Activated CD4-positive, alpha-beta T cell treated with anti-CD3 and anti-CD28 coated beads, Interleukin-2, amount 50 U/mL, for 48 hours (primary cell): ENCODE results near the gene ZNF101.

Source experiments
- DNase-seq, 2 experiments: peaks; one replicate each; pipeline ENCODE4 v3.0.0-alpha.2; 2020

The ZNF101 gene

GRCh38 chr19:19642506-19643157, 26.0 kb upstream of the ZNF101 start:
- peak; percentile 57 to 69 for DNase-seq

DNA sequence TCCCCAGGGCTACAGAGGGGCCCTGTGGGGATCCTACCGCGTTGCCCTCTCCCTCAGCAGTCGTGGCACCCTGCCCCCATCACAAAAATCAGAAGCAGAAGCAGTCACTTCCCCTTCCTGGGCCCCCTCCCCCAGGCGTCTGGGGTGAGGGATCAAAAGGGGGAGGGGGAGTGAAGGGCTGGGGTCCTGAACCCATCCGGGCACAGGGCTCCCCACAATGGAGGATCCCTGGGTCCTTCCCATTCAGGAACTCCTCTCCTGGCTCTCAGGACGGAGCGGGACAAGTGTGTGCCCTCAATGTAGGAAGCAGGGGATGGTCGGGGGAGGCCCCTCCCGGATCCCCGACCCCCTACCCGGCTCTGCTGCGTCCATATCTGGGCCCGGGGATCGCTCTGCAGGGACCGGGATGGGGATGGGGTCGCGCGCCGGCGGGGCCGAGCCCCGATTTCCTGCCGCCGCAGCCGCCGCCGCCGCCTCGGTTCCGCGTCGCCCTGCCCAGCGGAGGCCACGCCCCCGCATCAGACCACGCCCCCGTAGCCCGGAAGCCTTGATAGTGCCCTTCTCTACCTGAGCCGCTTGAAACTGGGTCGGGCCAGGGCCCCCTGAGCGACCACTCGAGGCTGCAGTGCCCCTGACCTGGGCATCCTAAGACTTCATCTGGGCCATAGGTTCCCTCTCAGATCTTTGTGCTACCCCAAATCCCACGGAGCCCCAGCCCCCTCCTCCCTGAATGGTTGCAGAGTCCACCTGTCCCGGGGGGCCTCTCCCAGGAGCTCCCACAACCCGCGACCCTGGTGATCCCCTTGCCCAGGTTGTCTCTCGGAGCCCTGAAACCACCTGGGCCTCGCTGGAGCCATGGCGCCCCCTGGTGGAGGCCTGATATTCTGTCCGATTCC, 25.2 kb upstream of the ZNF101 start, which contains the start of gene GMIP:
TSS of gene GMIP (minus strand) at position 500 of the 896 bp plus-strand sequence. CDS start at position 372, 128 bp downstream.
- DNase-seq: peak; percentile 90

- DNase-seq: no peak
Observed at GRCh38 chr19:19644054-19644388, 24.6 kb upstream of the ZNF101 start.

GRCh38 chr19:19645233-19645870, 23.3 kb upstream of the ZNF101 start:
- no peak for DNase-seq

- DNase-seq: no peak
Observed at GRCh38 chr19:19647037-19647835, 21.4 kb upstream of the ZNF101 start.

GRCh38 chr19:19649155-19649554, 19.5 kb upstream of the ZNF101 start:
- DNase-seq: no peak

GRCh38 chr19:19649580-19649995, 19.1 kb upstream of the ZNF101 start:
- no peak for DNase-seq

DNA sequence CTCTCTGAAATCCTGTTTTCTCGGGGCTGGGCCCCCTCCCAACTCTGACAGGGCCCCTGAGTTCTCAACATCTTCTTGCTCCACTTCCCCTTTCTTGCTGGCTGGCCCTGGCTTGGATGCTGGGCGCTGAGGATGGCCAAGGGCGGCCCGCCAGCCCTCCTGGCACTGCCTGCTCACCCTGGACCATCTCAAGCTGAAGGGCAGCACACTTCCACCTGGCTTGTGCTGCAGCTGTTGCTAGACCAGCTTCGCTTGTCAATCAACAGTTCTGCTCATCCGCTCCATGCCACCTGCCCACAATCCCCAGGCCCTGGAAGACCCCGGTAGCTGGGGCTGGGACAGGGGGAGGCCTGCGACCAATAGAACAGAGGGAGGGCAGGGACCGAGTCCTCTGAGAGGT, 18.3 kb upstream of the ZNF101 start:
- DNase-seq: no peak

DNA sequence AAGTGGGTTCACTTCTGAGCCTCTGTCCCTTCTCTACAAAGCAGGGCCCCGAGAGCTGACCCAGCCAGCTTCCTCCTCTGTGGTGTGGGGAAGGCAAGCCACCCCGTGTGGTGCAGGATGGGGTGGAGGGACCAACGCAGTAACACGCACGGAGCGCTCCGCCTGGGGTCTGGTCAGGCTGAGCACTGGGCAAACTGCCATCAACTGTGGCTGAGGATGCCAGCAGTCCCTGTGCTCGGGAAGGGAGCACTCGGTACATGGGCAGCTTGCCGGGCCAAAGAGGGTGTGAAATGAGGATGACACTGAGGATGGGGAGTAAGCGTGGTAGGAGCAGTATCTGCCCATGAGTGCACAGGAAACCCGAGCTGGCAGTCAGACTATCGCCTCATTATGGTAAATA, 17.6 kb upstream of the ZNF101 start:
- DNase-seq: no peak

- DNase-seq: no peak
Observed at GRCh38 chr19:19652482-19653295, 15.9 kb upstream of the ZNF101 start.

DNA sequence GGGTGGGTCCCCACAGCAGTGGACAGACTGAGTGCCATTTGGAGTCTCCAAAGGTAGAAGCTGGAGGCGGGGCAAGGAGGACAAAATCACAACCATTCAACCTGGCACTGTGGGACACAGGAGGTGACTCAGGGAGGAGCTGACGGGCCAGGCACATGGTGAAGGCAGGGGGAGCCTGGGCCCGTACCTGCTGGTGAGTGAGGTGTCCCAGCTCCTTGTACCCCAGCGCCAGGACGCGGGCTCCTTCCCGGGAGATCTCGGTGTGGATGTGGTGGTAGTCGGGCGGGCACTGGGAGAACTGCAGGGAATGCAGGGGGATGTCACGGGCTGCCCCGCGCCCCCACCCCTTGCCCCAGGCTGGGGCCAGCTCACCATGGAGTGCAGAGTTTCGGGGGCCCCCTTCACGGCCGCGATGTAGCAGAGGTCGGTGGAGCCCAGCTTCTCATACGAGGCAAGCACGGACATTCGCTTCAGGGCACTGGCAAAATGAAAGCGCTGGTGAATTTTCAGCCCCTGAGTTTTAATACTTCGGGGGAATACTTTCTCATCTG, 15.0 kb upstream of the ZNF101 start:
- DNase-seq: no peak

- no peak for DNase-seq
Observed at GRCh38 chr19:19654441-19654840, 14.2 kb upstream of the ZNF101 start.

GRCh38 chr19:19655051-19655594, 13.5 kb upstream of the ZNF101 start:
- DNase-seq: no peak

- no peak for DNase-seq
Observed at GRCh38 chr19:19655641-19656343, 12.8 kb upstream of the ZNF101 start.

GRCh38 chr19:19656451-19657396, 11.9 kb upstream of the ZNF101 start:
- no peak for DNase-seq

DNA sequence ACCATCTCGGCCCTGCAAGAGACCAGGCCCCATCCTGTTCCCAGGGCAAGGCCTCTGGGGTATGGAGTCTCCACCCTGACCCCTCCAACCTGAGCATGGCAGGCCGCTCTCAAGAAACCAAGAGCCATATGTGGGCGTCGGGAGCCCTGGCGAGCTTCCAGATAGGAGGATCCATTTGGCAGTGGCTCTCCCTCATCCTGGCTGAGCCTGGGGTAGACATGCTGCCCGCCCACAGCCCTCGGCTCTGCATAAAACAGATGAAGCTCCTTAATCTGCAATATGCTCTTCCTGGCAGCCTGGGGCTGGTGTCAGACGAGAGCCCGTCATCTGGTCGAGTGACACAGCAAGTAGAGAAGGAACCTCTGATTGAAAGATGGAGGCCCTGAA, 11.2 kb upstream of the ZNF101 start:
- no peak for DNase-seq

GRCh38 chr19:19659646-19660245, 8.9 kb upstream of the ZNF101 start:
- no peak for DNase-seq

DNA sequence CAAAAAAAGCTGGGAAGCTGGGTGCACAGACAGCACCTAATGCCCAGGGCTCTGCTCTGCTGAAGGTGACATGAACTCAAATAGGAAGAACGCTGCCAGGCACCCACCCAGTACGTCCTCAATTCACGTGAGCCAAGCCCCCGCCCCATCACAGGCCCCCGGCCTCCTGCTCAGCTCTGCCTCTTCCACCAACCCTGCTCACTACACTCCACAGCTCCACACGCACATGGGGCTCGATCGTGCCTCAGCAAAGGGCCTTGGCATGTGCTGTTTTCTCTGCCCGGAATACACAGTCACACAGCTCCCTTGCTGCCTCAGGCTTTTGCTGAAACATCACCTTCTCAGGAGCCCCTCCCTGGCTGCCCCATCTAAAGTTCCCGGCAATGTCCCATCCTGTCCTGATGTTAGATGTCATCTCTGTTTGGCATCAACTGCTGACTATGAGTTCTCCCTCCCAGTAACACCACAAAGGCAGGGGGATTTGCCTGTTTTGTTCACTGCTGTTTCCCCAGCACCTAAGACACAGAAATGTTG, 7.4 kb upstream of the ZNF101 start:
- DNase-seq: no peak
